HUES6 (cell line): ENCODE data around the gene FAM227B.

ENCODE experiments used
- H3K27ac ChIP-seq: 2 replicates; pipeline ENCODE4 v1.7.0; 2013; ENCODE audit warnings: low read depth, mild to moderate bottlenecking, low read length, inconsistent platforms
- H3K27me3 ChIP-seq: 2 replicates; pipeline ENCODE4 v1.6.1; 2013; ENCODE audit warnings: low read length; ENCODE audit not compliant: control insufficient read depth, insufficient read depth
- H3K36me3 ChIP-seq: 2 replicates; pipeline ENCODE4 v1.6.1; 2013; ENCODE audit warnings: low read length; ENCODE audit not compliant: control insufficient read depth, insufficient read depth
- H3K4me1 ChIP-seq: 2 replicates; pipeline ENCODE4 v1.6.1; 2013; ENCODE audit warnings: low read length; ENCODE audit not compliant: control insufficient read depth, insufficient read depth
- H3K4me3 ChIP-seq: 2 replicates; pipeline ENCODE4 v1.5.1; 2013; ENCODE audit warnings: low read depth, low read length
- H3K9ac ChIP-seq: one replicate; pipeline ENCODE4 v1.6.1; 2013; ENCODE audit warnings: mild to moderate bottlenecking, low read length
- H3K9me3 ChIP-seq: 2 replicates; pipeline ENCODE4 v1.6.1; 2013; ENCODE audit warnings: low read depth, low read length; ENCODE audit not compliant: control insufficient read depth, insufficient read depth

FAM227B gene

GRCh38 chr15:49328941-49329340, 291.7 kb downstream of the FAM227B start:
- H3K9ac ChIP-seq = no peak overlapping the region
- no peaks in the 10 kb centered on the region for H3K27me3 ChIP-seq
- H3K36me3 ChIP-seq = no peaks in the 10 kb centered on the region
- H3K4me1 ChIP-seq = peaks cover 34% of the 10 kb centered on the region
- no peaks in the 10 kb centered on the region for H3K9me3 ChIP-seq
- peak overlapping the region; percentile 89 for H3K27ac ChIP-seq
- 0 out of 2 replicates have a peak overlapping the region, but pooled peaks have one; percentile 11 for H3K4me3 ChIP-seq

- Histone ChIP-seq H3K4me3 (no peak overlapping the region), H3K36me3 (no peaks in the 10 kb centered on the region), H3K4me1 (peaks cover 43% of the 10 kb centered on the region), H3K27ac (peak overlapping the region; percentile 89), H3K9me3 (no peaks in the 10 kb centered on the region), H3K27me3 (no peaks in the 10 kb centered on the region), H3K9ac (no peak overlapping the region)
These were observed 292.7 kb downstream of the FAM227B start for GRCh38 chr15:49327927-49328326.

- no peak overlapping the region for H3K9ac ChIP-seq
- no peaks in the 10 kb centered on the region for H3K27me3 ChIP-seq
- H3K4me3 ChIP-seq = no peak overlapping the region
These were observed 297.4 kb downstream of the FAM227B start for GRCh38 chr15:49323207-49323606.

GRCh38 chr15:49320351-49320750, 300.3 kb downstream of the FAM227B start:
- Histone ChIP-seq H3K27ac (no peak overlapping the region), H3K9me3 (no peaks in the 10 kb centered on the region)

More at GRCh38 chr15:49323207-49323606, 297.4 kb downstream of the FAM227B start:
- peaks cover 6% of the 10 kb centered on the region; the same call in 1 of the 2 replicates for H3K36me3 ChIP-seq
- H3K9me3 ChIP-seq = no peaks in the 10 kb centered on the region
- H3K4me1 ChIP-seq = peaks cover 26% of the 10 kb centered on the region
- H3K27ac ChIP-seq = no peak overlapping the region

GRCh38 chr15:49315391-49315823, 305.2 kb downstream of the FAM227B start:
- Histone ChIP-seq H3K9ac (peak overlapping the region; percentile 26), H3K27me3 (no peaks in the 10 kb centered on the region), H3K4me1 (peaks cover 11% of the 10 kb centered on the region), H3K36me3 (peaks cover 6% of the 10 kb centered on the region; the same call in 1 of the 2 replicates), H3K27ac (peak overlapping the region; percentile 75; the same call in 1 of the 2 replicates), H3K9me3 (no peaks in the 10 kb centered on the region), H3K4me3 (no peak overlapping the region)

More at GRCh38 chr15:49320351-49320750, 300.3 kb downstream of the FAM227B start:
- Histone ChIP-seq H3K36me3 (peaks cover 6% of the 10 kb centered on the region; the same call in 1 of the 2 replicates), H3K27me3 (no peaks in the 10 kb centered on the region), H3K9ac (no peak overlapping the region), H3K4me3 (no peak overlapping the region), H3K4me1 (peaks cover 20% of the 10 kb centered on the region)

GRCh38 chr15:49314716-49315115, 305.9 kb downstream of the FAM227B start:
- H3K4me1 ChIP-seq = peaks cover 11% of the 10 kb centered on the region
- no peaks in the 10 kb centered on the region for H3K9me3 ChIP-seq
- H3K27ac ChIP-seq = peak overlapping the region; percentile 75; the same call in 1 of the 2 replicates
- peaks cover 3% of the 10 kb centered on the region; the same call in 1 of the 2 replicates for H3K36me3 ChIP-seq
- H3K9ac ChIP-seq = no peak overlapping the region
- no peaks in the 10 kb centered on the region for H3K27me3 ChIP-seq
- H3K4me3 ChIP-seq = no peak overlapping the region

GRCh38 chr15:49313650-49314049, 307.0 kb downstream of the FAM227B start:
- Histone ChIP-seq H3K4me1 (peaks cover 11% of the 10 kb centered on the region), H3K27ac (no peak overlapping the region), H3K9me3 (no peaks in the 10 kb centered on the region), H3K4me3 (no peak overlapping the region), H3K9ac (no peak overlapping the region), H3K27me3 (no peaks in the 10 kb centered on the region), H3K36me3 (no peaks in the 10 kb centered on the region)

GRCh38 chr15:49309889-49310288, 310.7 kb downstream of the FAM227B start:
- H3K4me3 ChIP-seq = no peak overlapping the region
- no peaks in the 10 kb centered on the region for H3K9me3 ChIP-seq
- H3K27ac ChIP-seq = no peak overlapping the region
- H3K36me3 ChIP-seq = no peaks in the 10 kb centered on the region
- H3K9ac ChIP-seq = no peak overlapping the region
- peaks cover 3% of the 10 kb centered on the region for H3K4me1 ChIP-seq
- H3K27me3 ChIP-seq = no peaks in the 10 kb centered on the region

GRCh38 chr15:49308686-49309085, 311.9 kb downstream of the FAM227B start:
- no peaks in the 10 kb centered on the region for H3K27me3 ChIP-seq
- no peak overlapping the region for H3K9ac ChIP-seq
- 0 out of 2 replicates have a peak, but pooled peaks cover 6% of the 10 kb centered on the region for H3K36me3 ChIP-seq
- no peak overlapping the region for H3K4me3 ChIP-seq
- no peaks in the 10 kb centered on the region for H3K4me1 ChIP-seq
- no peaks in the 10 kb centered on the region for H3K9me3 ChIP-seq
- H3K27ac ChIP-seq = no peak overlapping the region

- no peak overlapping the region for H3K4me3 ChIP-seq
- H3K27me3 ChIP-seq = no peaks in the 10 kb centered on the region
- H3K27ac ChIP-seq = no peak overlapping the region
- no peaks in the 10 kb centered on the region for H3K9me3 ChIP-seq
- no peaks in the 10 kb centered on the region for H3K4me1 ChIP-seq
- H3K36me3 ChIP-seq = 0 out of 2 replicates have a peak, but pooled peaks cover 6% of the 10 kb centered on the region
- no peak overlapping the region for H3K9ac ChIP-seq
These were observed 314.1 kb downstream of the FAM227B start for GRCh38 chr15:49306551-49306950.

- Histone ChIP-seq H3K4me3 (no peak overlapping the region), H3K27ac (no peak overlapping the region), H3K9me3 (peaks cover 3% of the 10 kb centered on the region; the same call in 1 of the 2 replicates), H3K27me3 (no peaks in the 10 kb centered on the region), H3K9ac (no peak overlapping the region), H3K36me3 (0 out of 2 replicates have a peak, but pooled peaks cover 6% of the 10 kb centered on the region), H3K4me1 (no peaks in the 10 kb centered on the region)
These were observed 317.6 kb downstream of the FAM227B start for GRCh38 chr15:49303003-49303402.
